Adrenal gland (tissue), 12 donors: ENCODE data around the gene AHCY. TPM values are rescaled to one million over a fixed set of nuclear protein-coding genes. Genes with fewer than 3 reads are reported as not detected.

Experiments
- DNase-seq, 7 donors: peaks; one replicate each; pipeline ENCODE4 v3.0.0-alpha.2; 2019 to 2020
- H3K27ac ChIP-seq, 5 donors: fragments of 200-600 bp; sonication (generic) in 4 of 5; 1 replicate in 3 of 5; 2 replicates in 2 of 5; pipeline versions ENCODE4 v1.5.1 to v1.8.0; 2016 to 2020; ENCODE audit warnings: mild to moderate bottlenecking in 1 of 5
- H3K27me3 ChIP-seq: fragments of 200-600 bp; 2 replicates; pipeline ENCODE4 v1.8.0; 2021
- H3K36me3 ChIP-seq, 2 donors: fragments of 200-600 bp; replicated peaks in 1 of 2; 1 replicate in 1 of 2; 2 replicates in 1 of 2; pipeline versions ENCODE4 v1.5.1 to v1.8.0; 2018 to 2022
- H3K4me1 ChIP-seq, 2 donors: fragments of 200-600 bp; replicated peaks in 1 of 2; 1 replicate in 1 of 2; 2 replicates in 1 of 2; pipeline versions ENCODE4 v1.5.1 to v1.8.0; 2018 to 2021
- H3K4me3 ChIP-seq, 4 donors: fragments of 200-600 bp; sonication (generic) in 3 of 4; one replicate each; pipeline ENCODE4 v1.5.1; 2016 to 2018
- H3K9me3 ChIP-seq, 3 donors: fragments of 200-600 bp; sonication (generic) in 1 of 3; replicated peaks in 1 of 3; 1 replicate in 2 of 3; 2 replicates in 1 of 3; pipeline versions ENCODE4 v1.5.1 to v1.8.0; 2016 to 2021
- POLR2A ChIP-seq, 2 donors: fragments of 450-650 bp; IDR thresholded peaks; one replicate each; pipeline ENCODE4 v1.6.1; 2017; ENCODE audit warnings: antibody characterized with exemption in 2 of 2, mild to moderate bottlenecking in 2 of 2, moderate library complexity in 1 of 2
- WGBS, 4 donors: extraction: QIAGEN DNeasy Blood & Tissue Kit in 2 of 4; methylation state at CpG; one replicate each; pipeline versions ENCODE4 v1.1.5 to v1.1.7; 2013 to 2017; 5-methylcytosine and 5-hydroxymethylcytosine counted together
- intact Hi-C, 2 donors: fragments of 100-400 bp; cut with DNase I; formaldehyde crosslinking; loops; one replicate each; pipeline versions ENCODE4 v1.14.1 to v1.15.0; 2022 to 2023
- polyA plus RNA-seq, 3 donors: library from polyadenylated mRNA; stranded (reverse); fragments of 200-250 nt in 2 of 3; fragments of 350-450 nt in 1 of 3; fragmentation: Illumina TruSeq in 1 of 3; extraction: RNeasy Lipid Tissue Mini Kit (QIAGEN cat#74804) in 1 of 3; gene quantifications; one replicate each; pipeline ENCODE4 v1.2.3, GENCODE V29; 2013 to 2014
- small RNA-seq, 2 donors: library from RNA; depleted of rRNA; stranded (forward); fragments of <200 nt; gene quantifications; one replicate each; pipeline ENCODE3, GENCODE V24; 2016
- total RNA-seq, 9 donors: library from RNA; depleted of rRNA in 4 of 9; stranded (reverse); fragments of >200 nt in 4 of 9; fragments of 120-200 nt in 1 of 9; fragmentation: NEBNext Ultra II Directional in 1 of 9; extraction: Animal tissue kit (Norgen Biotek cat#: 25700) in 1 of 9; gene quantifications; one replicate each; pipeline versions ENCODE4 v1.1.0 to v1.2.4, GENCODE V29; 2013 to 2023
- TF ChIP-seq, protein P1 (sequence below), 6 experiments: fragments of 450-650 bp in 4 of 6; fragments of 200-600 bp in 2 of 6; sonication (generic) in 1 of 6; IDR thresholded peaks; 1 replicate in 5 of 6; 2 replicates in 1 of 6; pipeline versions ENCODE4 v1.5.1 to v1.8.0; 2016 to 2021; ENCODE audit warnings: antibody characterized with exemption in 6 of 6, mild to moderate bottlenecking in 2 of 6, moderate library complexity in 1 of 6
- donor health status: healthy with polysubstance abuse.
- donor health status: Bipolar disorder and iron deficiency.
- donor health status: DM: yes; HTN: yes; CAD: no.
- donor health status: DM: no; HTN: no; CAD: no.
- donor health status: DM: no; HTN: no; CAD: no.
- donor health status: DM: yes; HTN: yes; CAD: no.

AHCY gene
- total and polyA plus RNA-seq, 12 donors: 57.6 to 136 (median 73.4) TPM

DNA sequence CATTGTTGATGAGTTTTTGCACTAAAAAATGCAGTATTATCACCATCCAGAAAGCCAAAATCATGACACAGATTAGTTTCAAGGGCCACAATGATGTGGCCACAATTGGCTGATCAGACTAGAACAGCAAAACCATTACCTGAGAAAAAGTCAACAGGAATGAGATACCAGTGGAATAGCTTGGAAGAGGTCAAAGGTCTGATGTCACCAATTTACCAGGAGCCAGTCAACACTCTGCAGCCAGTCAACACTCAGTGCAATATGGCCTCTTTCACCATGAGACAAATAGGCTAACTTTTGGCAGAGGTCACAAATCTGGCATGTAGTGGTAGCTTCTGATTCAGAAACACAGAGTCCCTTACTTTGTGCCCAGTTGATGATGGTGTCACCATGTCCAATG is 69.5 kb downstream of the AHCY start:
- Histone ChIP-seq H3K36me3 (no peaks in the 10 kb centered on the region), H3K27ac (no peak overlapping the region), H3K27me3 (no peaks in the 10 kb centered on the region), H3K4me3 (no peak overlapping the region), H3K9me3 (peaks cover 0 to 12% (median 0%) of the 10 kb centered on the region in 3 donors), H3K4me1 (no peaks in the 10 kb centered on the region)
- DNase-seq: no peak
- TF ChIP-seq POLR2A (IDR thresholded peaks at IDR 0.05): no peak
- TF ChIP-seq, protein P1, sequence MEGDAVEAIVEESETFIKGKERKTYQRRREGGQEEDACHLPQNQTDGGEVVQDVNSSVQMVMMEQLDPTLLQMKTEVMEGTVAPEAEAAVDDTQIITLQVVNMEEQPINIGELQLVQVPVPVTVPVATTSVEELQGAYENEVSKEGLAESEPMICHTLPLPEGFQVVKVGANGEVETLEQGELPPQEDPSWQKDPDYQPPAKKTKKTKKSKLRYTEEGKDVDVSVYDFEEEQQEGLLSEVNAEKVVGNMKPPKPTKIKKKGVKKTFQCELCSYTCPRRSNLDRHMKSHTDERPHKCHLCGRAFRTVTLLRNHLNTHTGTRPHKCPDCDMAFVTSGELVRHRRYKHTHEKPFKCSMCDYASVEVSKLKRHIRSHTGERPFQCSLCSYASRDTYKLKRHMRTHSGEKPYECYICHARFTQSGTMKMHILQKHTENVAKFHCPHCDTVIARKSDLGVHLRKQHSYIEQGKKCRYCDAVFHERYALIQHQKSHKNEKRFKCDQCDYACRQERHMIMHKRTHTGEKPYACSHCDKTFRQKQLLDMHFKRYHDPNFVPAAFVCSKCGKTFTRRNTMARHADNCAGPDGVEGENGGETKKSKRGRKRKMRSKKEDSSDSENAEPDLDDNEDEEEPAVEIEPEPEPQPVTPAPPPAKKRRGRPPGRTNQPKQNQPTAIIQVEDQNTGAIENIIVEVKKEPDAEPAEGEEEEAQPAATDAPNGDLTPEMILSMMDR (IDR thresholded peaks at IDR 0.05): no peak
- intact Hi-C loops: no loop called here

DNA sequence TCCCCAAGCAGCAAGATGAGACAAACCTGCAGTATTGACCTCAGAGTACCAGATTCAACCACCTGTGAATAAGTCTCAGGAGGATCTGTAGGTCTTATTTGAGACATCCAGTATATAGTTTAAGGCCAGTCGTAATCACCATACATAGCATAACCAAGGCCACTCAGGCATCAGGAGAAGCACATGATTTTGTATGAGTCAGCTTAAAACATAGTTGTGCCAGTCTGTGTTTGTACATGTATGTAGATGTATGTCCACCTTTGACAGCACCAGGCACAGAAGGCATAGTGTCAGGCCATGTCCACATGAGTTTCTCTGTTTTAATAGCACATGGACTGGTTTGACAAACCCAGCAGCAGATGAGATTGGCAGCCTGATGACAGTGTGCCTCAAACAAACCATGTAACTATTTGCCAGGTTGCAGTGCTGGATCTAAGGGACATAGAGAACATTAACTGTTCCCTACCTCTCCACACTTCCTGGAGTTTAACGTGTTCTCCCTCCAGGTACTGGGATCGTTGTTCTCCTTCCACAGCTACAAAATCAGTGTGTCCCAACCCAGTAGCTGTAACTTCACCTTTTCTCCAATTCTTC is 70.6 kb downstream of the AHCY start:
- WGBS, 4 donors: 70 to 90% (median 83%) methylated on average over 3 of the region's 3 CpGs
- DNase-seq: no peak

DNA sequence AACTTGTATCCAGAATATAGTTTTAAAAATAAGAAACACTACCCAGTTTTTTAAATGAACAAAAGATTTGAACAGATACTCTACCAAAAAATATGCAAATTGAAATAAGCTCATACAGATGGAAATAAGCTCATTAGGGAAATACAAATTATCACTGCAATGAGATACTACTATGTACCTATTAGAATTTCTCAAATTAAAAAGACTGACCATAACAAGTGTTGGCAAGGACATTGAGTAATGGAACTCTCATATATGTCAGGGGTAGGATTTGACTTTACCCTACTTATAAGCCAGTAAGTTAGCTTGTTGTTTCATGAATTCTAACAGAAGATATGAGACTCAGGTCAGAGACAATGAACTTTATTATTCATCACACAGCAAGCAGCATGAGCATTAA is 71.5 kb downstream of the AHCY start:
- no peaks in the 10 kb centered on the region for H3K27me3 ChIP-seq
- intact Hi-C loops: no loop called here
- H3K9me3 ChIP-seq: peaks cover 0 to 1% (median 0%) of the 10 kb centered on the region in 3 donors
- no peak overlapping the region for H3K4me3 ChIP-seq
- no peak for TF ChIP-seq POLR2A (IDR thresholded peaks at IDR 0.05)
- TF ChIP-seq, protein P1 (IDR thresholded peaks at IDR 0.05): no peak
- no peaks in the 10 kb centered on the region for H3K4me1 ChIP-seq
- DNase-seq: no peak
- H3K36me3 ChIP-seq: no peaks in the 10 kb centered on the region
- no peak overlapping the region for H3K27ac ChIP-seq

More for the DNA sequence above, 70.6 kb downstream of the AHCY start:
- no peaks in the 10 kb centered on the region for H3K36me3 ChIP-seq
- no peak for TF ChIP-seq POLR2A (IDR thresholded peaks at IDR 0.05)
- TF ChIP-seq, protein P1 (IDR thresholded peaks at IDR 0.05): no peak
- H3K4me1 ChIP-seq: no peaks in the 10 kb centered on the region
- no peak overlapping the region for H3K27ac ChIP-seq
- no peak overlapping the region for H3K4me3 ChIP-seq
- H3K27me3 ChIP-seq: no peaks in the 10 kb centered on the region
- intact Hi-C loops: no loop called here
- H3K9me3 ChIP-seq: peaks cover 0 to 11% (median 0%) of the 10 kb centered on the region in 3 donors

Small RNA genes within 50 kb of the gene (small RNA-seq; reads per million reads assigned to genes)
- 0 to 0.12 reads per million in 2 donors for gene AL356299.1

Other genes with a start within 250 kb of the AHCY start
- 100 to 1,000 TPM in 1 of 9 donors, 10 to 100 TPM in 8; 33.6 to 165 (median 50.9) TPM for gene EIF2S2, start 191.1 kb downstream of the AHCY start, total RNA-seq
- gene EIF2S2, start 191.1 kb downstream of the AHCY start, polyA plus RNA-seq: 100 to 1,000 TPM in 1 of 3 donors, 10 to 100 TPM in 2; 26.7 to 204 (median 31.8) TPM
- gene ASIP, start 61.9 kb downstream of the AHCY start, total RNA-seq: 1 to 10 TPM in 1 of 9 donors, under 1 TPM in 4, not detected in 4; 0.46 to 1.0 (median 0.83) TPM
- 10 to 100 TPM in 1 of 3 donors, 1 to 10 TPM in 1, not detected in 1; 3.2 to 15.1 TPM for gene ASIP, start 61.9 kb downstream of the AHCY start, polyA plus RNA-seq
- gene ITCH, start 59.9 kb upstream of the AHCY start, total RNA-seq: 10 to 100 TPM; 32.3 to 67.6 (median 54.9) TPM
- gene ITCH, start 59.9 kb upstream of the AHCY start, polyA plus RNA-seq: 10 to 100 TPM in 1 of 3 donors, 1 to 10 TPM in 2; 5.8 to 46.3 (median 7.5) TPM
- 100 to 1,000 TPM; 145 to 404 (median 186) TPM for gene DYNLRB1, start 213.1 kb upstream of the AHCY start, total RNA-seq
- 100 to 1,000 TPM; 433 to 586 (median 473) TPM for gene DYNLRB1, start 213.1 kb upstream of the AHCY start, polyA plus RNA-seq